NT2/D1 (cell line): ENCODE results near the gene DOCK1.

Experiments
- DNase-seq: peaks from one replicate; pipeline ENCODE4 v3.0.0-alpha.2; 2011; ENCODE audit warnings: low read depth, low spot score
- H3K27me3 ChIP-seq: 2 replicates; pipeline ENCODE4 v1.6.0; 2011; ENCODE audit warnings: mild to moderate bottlenecking; ENCODE audit not compliant: insufficient read length, insufficient read depth
- H3K36me3 ChIP-seq: 2 replicates; pipeline ENCODE4 v1.6.1; 2011; ENCODE audit warnings: mild to moderate bottlenecking, low read length, mixed read lengths; ENCODE audit not compliant: insufficient read depth, insufficient read length
- H3K4me1 ChIP-seq: 2 replicates; pipeline ENCODE4 v1.5.1; 2011; ENCODE audit not compliant: insufficient read depth, insufficient read length
- H3K4me3 ChIP-seq: 2 replicates; pipeline ENCODE4 v1.5.1; 2011; ENCODE audit warnings: low read depth; ENCODE audit not compliant: insufficient read length
- H3K9ac ChIP-seq: 2 replicates; pipeline ENCODE4 v1.6.0; 2011; ENCODE audit warnings: low read depth; ENCODE audit not compliant: insufficient read length
- H3K9me3 ChIP-seq: 2 replicates; pipeline ENCODE4 v1.5.1; 2011; ENCODE audit warnings: mild to moderate bottlenecking, low read length; ENCODE audit not compliant: insufficient read depth
- SUZ12 ChIP-seq: IDR thresholded peaks from 2 replicates; pipeline ENCODE4 v1.6.1; 2011; ENCODE audit not compliant: insufficient read length, insufficient read depth; ENCODE audit errors: extremely low read depth
- YY1 ChIP-seq: IDR thresholded peaks from 2 replicates; pipeline ENCODE4 v1.6.1; 2011; ENCODE audit not compliant: insufficient read length, insufficient read depth
- ZNF274 ChIP-seq: IDR thresholded peaks from 2 replicates; pipeline ENCODE4 v1.6.1; 2011; ENCODE audit warnings: mild to moderate bottlenecking, low read depth, low read length

Gene DOCK1

GRCh38 chr10:127088908-127089307 is 183.7 kb downstream of the DOCK1 start:
- no peak for DNase-seq
- H3K36me3 ChIP-seq = no peaks in the 10 kb centered on the region
- TF ChIP-seq YY1 (no peak), ZNF274 (no peak), SUZ12 (no peak)
- H3K9ac ChIP-seq = no peak overlapping the region
- no peaks in the 10 kb centered on the region for H3K27me3 ChIP-seq
- H3K4me1 ChIP-seq = no peaks in the 10 kb centered on the region
- no peak overlapping the region for H3K4me3 ChIP-seq
- no peaks in the 10 kb centered on the region for H3K9me3 ChIP-seq

- Histone ChIP-seq H3K36me3 (peaks cover 3% of the 10 kb centered on the region), H3K4me1 (no peaks in the 10 kb centered on the region), H3K9ac (no peak overlapping the region), H3K4me3 (no peak overlapping the region), H3K9me3 (no peaks in the 10 kb centered on the region), H3K27me3 (no peaks in the 10 kb centered on the region)
- TF ChIP-seq YY1 (no peak), SUZ12 (no peak), ZNF274 (no peak)
- DNase-seq = no peak
Observed at GRCh38 chr10:127089446-127089845, 184.2 kb downstream of the DOCK1 start.

- Histone ChIP-seq H3K9ac (no peak overlapping the region), H3K27me3 (no peaks in the 10 kb centered on the region), H3K4me1 (no peaks in the 10 kb centered on the region), H3K4me3 (no peak overlapping the region), H3K9me3 (no peaks in the 10 kb centered on the region), H3K36me3 (peaks cover 3% of the 10 kb centered on the region)
- DNase-seq = no peak
- TF ChIP-seq ZNF274 = no peak
- no peak for TF ChIP-seq YY1
- TF ChIP-seq SUZ12 = no peak
Observed at GRCh38 chr10:127090138-127090537, 184.9 kb downstream of the DOCK1 start.

- no peak for DNase-seq
- H3K9ac ChIP-seq = no peak overlapping the region
- no peaks in the 10 kb centered on the region for H3K9me3 ChIP-seq
- H3K4me3 ChIP-seq = no peak overlapping the region
- no peaks in the 10 kb centered on the region for H3K4me1 ChIP-seq
- TF ChIP-seq YY1 (no peak), SUZ12 (no peak), ZNF274 (no peak)
- H3K36me3 ChIP-seq = peaks cover 3% of the 10 kb centered on the region
- H3K27me3 ChIP-seq = no peaks in the 10 kb centered on the region
Observed at GRCh38 chr10:127091354-127091753, 186.1 kb downstream of the DOCK1 start.

- Histone ChIP-seq H3K4me1 (no peaks in the 10 kb centered on the region), H3K9me3 (no peaks in the 10 kb centered on the region), H3K36me3 (peaks cover 10% of the 10 kb centered on the region), H3K9ac (no peak overlapping the region), H3K4me3 (no peak overlapping the region), H3K27me3 (no peaks in the 10 kb centered on the region)
- no peak for DNase-seq
- TF ChIP-seq YY1 (no peak), ZNF274 (no peak), SUZ12 (no peak)
Observed at GRCh38 chr10:127092916-127093315, 187.7 kb downstream of the DOCK1 start.

GRCh38 chr10:127094984-127095383 is 189.8 kb downstream of the DOCK1 start:
- Histone ChIP-seq H3K36me3 (peaks cover 16% of the 10 kb centered on the region), H3K4me1 (no peaks in the 10 kb centered on the region), H3K4me3 (no peak overlapping the region), H3K9ac (no peak overlapping the region), H3K27me3 (no peaks in the 10 kb centered on the region), H3K9me3 (no peaks in the 10 kb centered on the region)
- DNase-seq = no peak
- no peak for TF ChIP-seq SUZ12
- TF ChIP-seq ZNF274 = no peak
- TF ChIP-seq YY1 = no peak

GRCh38 chr10:127100983-127101615 is 195.9 kb downstream of the DOCK1 start:
- TF ChIP-seq SUZ12 (no peak), ZNF274 (no peak), YY1 (no peak)

More at GRCh38 chr10:127100983-127101615, 195.9 kb downstream of the DOCK1 start:
- Histone ChIP-seq H3K4me3 (no peak overlapping the region), H3K4me1 (peaks cover 4% of the 10 kb centered on the region), H3K9me3 (no peaks in the 10 kb centered on the region), H3K36me3 (peaks cover 15% of the 10 kb centered on the region), H3K27me3 (no peaks in the 10 kb centered on the region), H3K9ac (no peak overlapping the region)
- no peak for DNase-seq
